Fibroblast of skin of right biceps (primary cell): Measurements from ENCODE around the gene AFM.

Experiments used
- DNase-seq: peaks from one replicate; pipeline ENCODE4 v3.0.0-alpha.2; 2013

AFM gene

GRCh38 chr4:73481358-73481757 lies at the start of gene AFM:
AFM (plus strand) TSS chr4:73481745; CDS start chr4:73481776, 31 bp downstream.
- no peak for DNase-seq

- no peak for DNase-seq
Observed at GRCh38 chr4:73431813-73432168, 49.8 kb upstream of the AFM start.

GRCh38 chr4:73432169-73433000 lies 49.2 kb upstream of the AFM start:
- no peak for DNase-seq

- no peak for DNase-seq
Observed at GRCh38 chr4:73433140-73433539, 48.4 kb upstream of the AFM start.

- DNase-seq = no peak
Observed at GRCh38 chr4:73434311-73434710, 47.2 kb upstream of the AFM start.

- no peak for DNase-seq
Observed at GRCh38 chr4:73435984-73436383, 45.6 kb upstream of the AFM start, which contains the start of gene AFP. AFP (plus strand) TSS chr4:73436221; CDS start chr4:73436263, 42 bp downstream.

GRCh38 chr4:73436674-73437557 lies 44.6 kb upstream of the AFM start:
- DNase-seq = no peak

GRCh38 chr4:73437558-73437956 lies 44.0 kb upstream of the AFM start:
- no peak for DNase-seq

GRCh38 chr4:73438048-73438447 lies 43.5 kb upstream of the AFM start:
- DNase-seq = no peak

GRCh38 chr4:73438582-73439215 lies 42.8 kb upstream of the AFM start:
- no peak for DNase-seq

- no peak for DNase-seq
Observed at GRCh38 chr4:73439445-73439844, 42.1 kb upstream of the AFM start.

- no peak for DNase-seq
Observed at GRCh38 chr4:73439991-73440390, 41.6 kb upstream of the AFM start.

GRCh38 chr4:73440653-73441052 lies 40.9 kb upstream of the AFM start:
- DNase-seq = no peak

GRCh38 chr4:73442275-73442674 lies 39.3 kb upstream of the AFM start:
- DNase-seq = no peak

- DNase-seq = no peak
Observed at GRCh38 chr4:73443224-73443623, 38.3 kb upstream of the AFM start.

- DNase-seq = no peak
Observed at GRCh38 chr4:73445383-73446335, 35.9 kb upstream of the AFM start.

GRCh38 chr4:73446336-73446938 lies 35.1 kb upstream of the AFM start:
- peak; percentile 54 for DNase-seq

- peak; percentile 82 for DNase-seq
Observed at GRCh38 chr4:73447671-73448070, 33.9 kb upstream of the AFM start.

- DNase-seq = no peak
Observed at GRCh38 chr4:73448448-73449203, 32.9 kb upstream of the AFM start.

GRCh38 chr4:73450398-73451004 lies 31.0 kb upstream of the AFM start:
- DNase-seq = peak; percentile 93

- DNase-seq = peak; percentile 37
Observed at GRCh38 chr4:73451404-73451803, 30.1 kb upstream of the AFM start.
